ENCODE results near the gene ATP6V1F.

DNA sequence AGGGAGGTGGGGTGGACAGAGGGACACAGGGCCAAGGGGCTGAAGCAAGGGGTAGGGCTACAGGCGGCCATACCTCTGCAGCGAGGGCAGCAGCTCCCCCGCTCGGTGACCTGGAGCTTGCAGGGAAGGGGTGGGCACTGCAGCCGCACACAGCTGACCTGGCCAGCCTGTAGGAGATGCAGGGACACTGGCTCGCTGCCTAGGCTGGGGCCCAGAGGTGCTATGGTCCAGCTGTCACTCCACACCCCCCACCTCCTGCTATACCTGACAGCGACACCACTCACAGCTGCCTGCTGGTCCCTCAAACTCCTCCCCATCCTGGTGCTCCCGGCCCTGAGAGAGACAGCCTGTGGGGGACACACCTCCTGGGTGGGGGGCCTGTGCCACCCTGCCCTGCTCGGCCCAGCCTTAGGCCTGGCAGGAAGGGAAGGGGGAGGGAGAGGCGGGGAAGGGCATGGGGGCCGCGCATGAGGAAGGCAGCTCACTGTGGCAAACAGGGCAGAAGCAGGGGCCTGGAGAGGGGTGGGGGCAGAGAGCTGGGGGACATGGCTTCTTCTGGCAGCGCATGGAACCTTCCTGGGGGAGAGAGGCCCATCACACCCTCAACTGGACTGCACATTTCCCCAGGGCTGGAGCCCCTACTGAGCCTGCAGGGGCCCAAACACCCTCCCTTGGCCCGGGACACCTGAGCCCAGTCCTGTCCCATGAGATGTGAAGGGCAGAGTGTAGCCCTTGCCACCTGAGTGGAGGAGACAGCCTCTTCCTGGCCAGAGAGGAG is 23.9 kb downstream of the ATP6V1F start:
- TF ChIP-seq, protein P1, sequence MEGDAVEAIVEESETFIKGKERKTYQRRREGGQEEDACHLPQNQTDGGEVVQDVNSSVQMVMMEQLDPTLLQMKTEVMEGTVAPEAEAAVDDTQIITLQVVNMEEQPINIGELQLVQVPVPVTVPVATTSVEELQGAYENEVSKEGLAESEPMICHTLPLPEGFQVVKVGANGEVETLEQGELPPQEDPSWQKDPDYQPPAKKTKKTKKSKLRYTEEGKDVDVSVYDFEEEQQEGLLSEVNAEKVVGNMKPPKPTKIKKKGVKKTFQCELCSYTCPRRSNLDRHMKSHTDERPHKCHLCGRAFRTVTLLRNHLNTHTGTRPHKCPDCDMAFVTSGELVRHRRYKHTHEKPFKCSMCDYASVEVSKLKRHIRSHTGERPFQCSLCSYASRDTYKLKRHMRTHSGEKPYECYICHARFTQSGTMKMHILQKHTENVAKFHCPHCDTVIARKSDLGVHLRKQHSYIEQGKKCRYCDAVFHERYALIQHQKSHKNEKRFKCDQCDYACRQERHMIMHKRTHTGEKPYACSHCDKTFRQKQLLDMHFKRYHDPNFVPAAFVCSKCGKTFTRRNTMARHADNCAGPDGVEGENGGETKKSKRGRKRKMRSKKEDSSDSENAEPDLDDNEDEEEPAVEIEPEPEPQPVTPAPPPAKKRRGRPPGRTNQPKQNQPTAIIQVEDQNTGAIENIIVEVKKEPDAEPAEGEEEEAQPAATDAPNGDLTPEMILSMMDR (IDR thresholded peaks at IDR 0.05): no peak
- no peak for TF ChIP-seq ZFX (IDR thresholded peaks at IDR 0.05; ENCODE audit: borderline replicate concordance)

Data from 22Rv1 (cell line).